ENCODE data around the gene GALNT9.
"Not testable (repeated sequence)": the region's sequence is repeated elsewhere in the genome, so short reads cannot be mapped to it uniquely, and the experiment has no call there.

The GALNT9 gene

GRCh38 chr12:132228476-132229192 is 100.8 kb downstream of the GALNT9 start:
- no peak for DNase-seq

- no peak for DNase-seq
Measured at GRCh38 chr12:132227782-132228475, 101.5 kb downstream of the GALNT9 start.

GRCh38 chr12:132227118-132227517 is 102.3 kb downstream of the GALNT9 start:
- DNase-seq, result no peak

GRCh38 chr12:132226604-132227003 is 102.8 kb downstream of the GALNT9 start:
- no peak for DNase-seq

- DNase-seq, result no peak
Measured at GRCh38 chr12:132225214-132225613, 104.2 kb downstream of the GALNT9 start.

- no peak for DNase-seq
Measured at GRCh38 chr12:132224484-132224883, 104.9 kb downstream of the GALNT9 start.

- no peak for DNase-seq
Measured at GRCh38 chr12:132222808-132223173, 106.6 kb downstream of the GALNT9 start.

- DNase-seq, result peak; percentile 62
Measured at GRCh38 chr12:132222096-132222807, 107.1 kb downstream of the GALNT9 start.

- not testable (repeated sequence) for DNase-seq
Measured at GRCh38 chr12:132219761-132220160, 109.6 kb downstream of the GALNT9 start.

GRCh38 chr12:132219323-132219722 is 110.1 kb downstream of the GALNT9 start:
- no peak for DNase-seq

- DNase-seq, result peak; percentile 46
Measured at GRCh38 chr12:132218915-132219314, 110.5 kb downstream of the GALNT9 start.

- DNase-seq, result no peak
Measured at GRCh38 chr12:132218527-132218875, 110.9 kb downstream of the GALNT9 start.

GRCh38 chr12:132217800-132218526 is 111.4 kb downstream of the GALNT9 start:
- DNase-seq, result no peak

- no peak for DNase-seq
Measured at GRCh38 chr12:132217371-132217770, 112.0 kb downstream of the GALNT9 start.

GRCh38 chr12:132216354-132216987 is 112.9 kb downstream of the GALNT9 start:
- no peak for DNase-seq

- DNase-seq, result no peak
Measured at GRCh38 chr12:132215299-132215989, 113.9 kb downstream of the GALNT9 start.

- no peak for DNase-seq
Measured at GRCh38 chr12:132214891-132215290, 114.5 kb downstream of the GALNT9 start.

GRCh38 chr12:132214161-132214476 is 115.3 kb downstream of the GALNT9 start:
- no peak for DNase-seq

- no peak for DNase-seq
Measured at GRCh38 chr12:132213359-132214160, 115.8 kb downstream of the GALNT9 start.

- peak; percentile 52 for DNase-seq
Measured at GRCh38 chr12:132211816-132212215, 117.6 kb downstream of the GALNT9 start.

- no peak for DNase-seq
Measured at GRCh38 chr12:132211326-132211725, 118.1 kb downstream of the GALNT9 start.

Data from CD4-positive, alpha-beta T cell treated with Interleukin-15 for 1 hour (primary cell).